AG09309 (cell line): ENCODE measurements around the gene GRHPR.

Experiments used
- DNase-seq: peaks from one replicate; pipeline ENCODE4 v3.0.0-alpha.2; 2010; ENCODE audit warnings: low read depth
- H3K4me3 ChIP-seq: 2 replicates; pipeline ENCODE4 v1.5.1; 2011; ENCODE audit warnings: mild to moderate bottlenecking, low read depth, low read length, moderate library complexity; ENCODE audit not compliant: control insufficient read depth
- TF ChIP-seq, protein P1 (sequence below): IDR thresholded peaks from 2 replicates; pipeline ENCODE4 v1.5.1; 2011; ENCODE audit warnings: mild to moderate bottlenecking, low read depth, low read length, inconsistent platforms; ENCODE audit not compliant: insufficient read depth, control insufficient read depth; ENCODE audit errors: missing control alignments

The GRHPR gene

DNA sequence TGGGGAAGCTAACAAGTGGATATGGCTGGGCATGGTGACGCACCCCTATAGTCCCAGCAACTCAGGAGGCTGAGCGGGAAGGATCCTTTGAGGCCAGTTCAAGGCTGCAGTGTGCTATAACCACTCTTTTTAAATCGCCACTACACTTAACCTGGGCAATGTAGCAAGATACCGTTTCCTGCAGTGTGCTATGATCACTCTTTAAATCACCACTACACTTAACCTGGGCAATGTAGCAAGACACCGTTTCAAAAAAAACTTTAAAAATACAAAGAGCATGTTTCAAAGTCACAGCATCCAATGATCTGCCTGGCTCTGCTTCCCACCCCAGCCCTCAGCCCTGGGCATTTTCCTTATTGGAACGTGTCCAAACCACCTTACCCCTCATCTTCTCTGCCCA, 14.5 kb downstream of the GRHPR start:
- TF ChIP-seq, protein P1, sequence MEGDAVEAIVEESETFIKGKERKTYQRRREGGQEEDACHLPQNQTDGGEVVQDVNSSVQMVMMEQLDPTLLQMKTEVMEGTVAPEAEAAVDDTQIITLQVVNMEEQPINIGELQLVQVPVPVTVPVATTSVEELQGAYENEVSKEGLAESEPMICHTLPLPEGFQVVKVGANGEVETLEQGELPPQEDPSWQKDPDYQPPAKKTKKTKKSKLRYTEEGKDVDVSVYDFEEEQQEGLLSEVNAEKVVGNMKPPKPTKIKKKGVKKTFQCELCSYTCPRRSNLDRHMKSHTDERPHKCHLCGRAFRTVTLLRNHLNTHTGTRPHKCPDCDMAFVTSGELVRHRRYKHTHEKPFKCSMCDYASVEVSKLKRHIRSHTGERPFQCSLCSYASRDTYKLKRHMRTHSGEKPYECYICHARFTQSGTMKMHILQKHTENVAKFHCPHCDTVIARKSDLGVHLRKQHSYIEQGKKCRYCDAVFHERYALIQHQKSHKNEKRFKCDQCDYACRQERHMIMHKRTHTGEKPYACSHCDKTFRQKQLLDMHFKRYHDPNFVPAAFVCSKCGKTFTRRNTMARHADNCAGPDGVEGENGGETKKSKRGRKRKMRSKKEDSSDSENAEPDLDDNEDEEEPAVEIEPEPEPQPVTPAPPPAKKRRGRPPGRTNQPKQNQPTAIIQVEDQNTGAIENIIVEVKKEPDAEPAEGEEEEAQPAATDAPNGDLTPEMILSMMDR = no peak
- H3K4me3 ChIP-seq = no peak overlapping the region
- DNase-seq = no peak

DNA sequence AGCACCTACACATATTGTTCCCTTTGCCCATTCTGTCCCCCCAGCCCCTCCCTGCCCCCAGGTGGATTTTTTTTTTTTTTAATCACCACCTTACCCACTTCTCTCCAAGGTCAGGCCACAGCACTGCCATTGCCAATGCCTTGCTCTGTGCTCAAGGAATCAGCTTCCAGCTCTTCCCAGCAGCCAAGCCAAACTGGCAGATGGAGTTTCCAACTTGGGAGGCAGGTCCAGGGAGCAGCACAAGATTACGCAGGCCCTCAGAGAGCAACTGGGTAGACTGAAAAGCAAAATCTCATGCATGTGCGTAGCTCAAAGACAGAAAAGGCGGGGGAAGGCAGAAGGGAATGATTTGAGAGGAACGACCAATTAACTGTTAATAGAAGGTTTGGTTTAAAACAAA, 15.1 kb downstream of the GRHPR start:
- TF ChIP-seq, protein P1 = no peak
- DNase-seq = no peak
- H3K4me3 ChIP-seq = no peak overlapping the region

DNA sequence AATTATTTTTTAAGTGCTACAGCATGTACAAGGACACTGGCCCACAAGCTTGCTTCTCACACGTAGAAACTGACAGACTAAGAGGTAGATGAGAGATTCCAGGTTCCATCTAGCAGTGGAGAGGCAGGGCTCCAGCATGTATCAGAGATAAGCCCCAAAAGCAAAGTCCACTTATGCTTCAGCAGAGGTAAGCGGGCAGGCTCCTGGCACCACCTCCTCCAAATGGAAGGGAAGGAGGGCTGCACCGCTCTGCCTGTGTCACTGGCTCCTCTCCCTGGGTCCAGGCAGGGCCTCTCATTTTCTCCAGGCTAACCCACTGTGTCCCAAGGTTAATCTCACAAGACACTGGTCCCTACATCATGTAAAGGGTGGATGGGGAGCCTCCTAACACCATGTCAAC, 15.9 kb downstream of the GRHPR start:
- DNase-seq = no peak
- TF ChIP-seq, protein P1 = no peak

DNA sequence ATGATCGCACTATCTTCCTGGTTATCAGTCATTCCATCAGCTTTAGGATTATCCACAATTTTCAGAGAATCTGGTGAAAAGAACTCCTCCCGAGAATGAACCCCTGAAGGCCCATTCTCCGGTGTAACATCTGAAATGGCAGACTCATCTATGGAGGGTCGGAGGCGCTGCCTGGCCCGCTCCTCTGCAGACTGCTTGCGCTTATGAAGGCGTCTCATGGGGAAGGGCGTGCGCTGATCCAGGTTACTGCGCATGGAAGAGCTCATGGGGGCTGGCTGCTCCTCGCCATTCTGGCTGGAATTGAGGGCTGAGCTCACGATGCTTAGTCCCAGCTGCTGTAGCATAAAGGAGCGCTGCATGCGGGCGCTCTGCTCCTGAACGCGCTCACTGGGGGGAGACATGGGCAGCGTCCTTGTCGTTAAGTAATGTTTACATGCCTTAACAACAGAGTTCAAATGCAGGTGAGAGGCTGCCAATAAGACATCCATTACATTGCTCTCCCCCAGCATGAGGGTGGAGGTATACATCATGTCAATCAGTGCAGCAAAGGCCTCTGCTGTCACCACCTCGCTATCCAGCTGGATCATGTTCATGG, 19.4 kb downstream of the GRHPR start:
- TF ChIP-seq, protein P1 = no peak
- no peak overlapping the region for H3K4me3 ChIP-seq
- DNase-seq = no peak

More for the DNA sequence above, 15.9 kb downstream of the GRHPR start:
- no peak overlapping the region for H3K4me3 ChIP-seq

DNA sequence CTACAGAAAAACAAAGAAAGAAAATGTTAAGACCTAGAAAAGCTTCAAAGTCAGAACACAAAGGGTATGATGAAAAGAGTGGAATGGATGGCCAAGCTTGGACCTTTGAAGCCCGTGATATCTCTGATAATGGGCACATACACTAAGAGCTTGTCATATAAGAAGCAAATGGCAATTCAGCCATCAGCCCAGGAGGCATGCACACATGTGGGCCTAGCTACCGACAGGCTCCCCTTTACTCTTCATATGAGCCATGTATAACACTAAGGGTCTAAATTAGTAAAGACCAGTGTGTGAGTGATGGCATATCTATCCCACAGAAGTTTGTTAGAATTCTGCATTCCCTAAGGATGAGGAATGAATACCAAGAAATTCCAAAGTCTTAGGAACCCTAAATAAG, 20.1 kb downstream of the GRHPR start:
- no peak overlapping the region for H3K4me3 ChIP-seq
- no peak for DNase-seq
- TF ChIP-seq, protein P1 = no peak

DNA sequence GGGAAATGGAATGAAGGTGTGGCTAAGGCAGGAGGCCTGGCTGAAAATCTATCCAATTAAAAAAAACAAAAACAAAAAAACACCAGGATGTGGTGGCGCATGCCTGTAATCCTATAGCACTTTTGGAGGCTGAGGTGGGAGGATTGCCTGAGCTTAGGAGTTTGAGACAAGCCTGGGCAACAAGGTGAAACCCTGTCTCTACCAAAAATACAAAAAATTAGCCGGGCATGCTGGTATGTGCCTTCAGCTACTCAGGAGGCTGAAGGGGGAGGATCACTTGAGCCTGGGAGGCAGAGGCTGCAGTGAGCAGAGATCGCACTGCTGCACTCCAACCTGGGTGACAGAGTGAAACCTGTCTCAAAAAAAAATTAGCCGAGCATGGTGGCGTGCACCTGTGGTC, 21.1 kb downstream of the GRHPR start:
- no peak for DNase-seq
- TF ChIP-seq, protein P1 = no peak
- H3K4me3 ChIP-seq = no peak overlapping the region

DNA sequence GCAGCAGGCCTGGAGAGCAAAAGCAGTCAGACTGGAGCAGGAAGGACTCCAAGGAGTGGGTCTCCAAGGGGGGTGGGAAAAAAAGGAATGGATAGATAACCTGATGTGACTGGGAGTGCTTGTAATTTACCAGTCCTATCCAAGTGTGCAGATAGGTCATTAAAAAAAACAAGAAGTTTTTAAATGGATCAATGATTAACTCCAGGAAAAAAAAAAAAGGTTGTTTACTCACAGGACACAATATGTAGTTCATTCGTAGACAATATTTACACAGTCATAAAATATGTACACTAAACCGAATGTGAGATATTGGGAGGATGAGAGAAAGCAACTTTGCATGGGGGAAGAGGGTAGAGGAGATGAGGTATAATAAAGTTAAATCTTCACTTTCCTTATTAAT, 22.4 kb downstream of the GRHPR start:
- TF ChIP-seq, protein P1 = no peak
- no peak for DNase-seq
- no peak overlapping the region for H3K4me3 ChIP-seq
